H1 (cell line): ENCODE data around the gene IRF8. TPM values are rescaled to one million over a fixed set of nuclear protein-coding genes. Genes with fewer than 3 reads are reported as not detected.

Experiments used
- TCF12 ChIP-seq: IDR thresholded peaks from 2 replicates; pipeline ENCODE4 v1.6.1; 2011; ENCODE audit warnings: low read depth, mild to moderate bottlenecking, low read length
- polyA plus RNA-seq, 7 experiments: library from polyadenylated mRNA; depleted of rRNA in 3 of 7; stranded (reverse) in 5 of 7; unstranded in 2 of 7; fragments of >200 nt in 5 of 7; fragments of 200-250 nt in 2 of 7; gene quantifications; 1 replicate in 5 of 7; 2 replicates in 1 of 7; 4 replicates in 1 of 7; pipeline versions ENCODE4 v1.2.1 to v1.2.3, GENCODE V29; 2011 to 2013; ENCODE audit warnings: missing spikeins in 2 of 7, mixed read lengths in 2 of 7
- total RNA-seq: library from RNA; stranded (reverse); fragmentation: NEBNext Ultra II Directional; extraction: Animal tissue kit (Norgen Biotek cat#: 25700); gene quantifications from 2 replicates; pipeline ENCODE4 v1.2.1, GENCODE V29; 2021

The IRF8 gene
- total and polyA plus RNA-seq, 2 of the 8 experiments (the other 6 are each of a cell fraction or from before 2014, with no cell fraction given) = 0.35 to 2.0 TPM

DNA sequence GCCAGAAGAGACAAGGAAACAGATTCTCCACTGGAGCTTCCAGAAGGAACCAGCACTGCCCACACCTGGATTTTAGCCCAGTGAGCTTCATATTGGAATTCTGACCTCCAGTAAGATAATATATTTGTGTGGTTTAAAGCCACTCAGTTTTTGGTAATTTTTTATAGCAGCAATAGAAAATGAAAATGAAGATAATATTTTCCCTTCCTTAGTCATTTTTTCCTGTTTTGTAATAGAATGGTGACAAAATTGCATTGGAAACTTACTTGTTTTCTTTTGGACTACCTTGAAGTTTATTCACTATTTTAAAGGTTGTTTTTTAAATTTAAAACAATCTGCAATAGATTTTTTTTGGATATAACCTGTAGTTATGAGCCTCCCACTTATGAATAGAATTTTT is 29.8 kb upstream of the IRF8 start (continued):
- TF ChIP-seq TCF12 = no peak
